GM21423 (cell line): ENCODE results near the gene GMDS.

Experiments
- ATAC-seq: cut with Tn5 transposase; IDR thresholded peaks from one replicate; pipeline ENCODE4 v1.9.1; 2021; ENCODE audit warnings: mild to moderate bottlenecking, moderate library complexity; ENCODE audit not compliant: unreplicated experiment

The GMDS gene

GRCh38 chr6:1911474-1911873 is 333.9 kb downstream of the GMDS start:
- ATAC-seq = no peak

- no peak for ATAC-seq
Measured at GRCh38 chr6:1910621-1911407, 334.6 kb downstream of the GMDS start.

- no peak for ATAC-seq
Measured at GRCh38 chr6:1908784-1909183, 336.6 kb downstream of the GMDS start.

- ATAC-seq = no peak
Measured at GRCh38 chr6:1906609-1907008, 338.8 kb downstream of the GMDS start.

GRCh38 chr6:1906014-1906413 is 339.4 kb downstream of the GMDS start:
- ATAC-seq = no peak

DNA sequence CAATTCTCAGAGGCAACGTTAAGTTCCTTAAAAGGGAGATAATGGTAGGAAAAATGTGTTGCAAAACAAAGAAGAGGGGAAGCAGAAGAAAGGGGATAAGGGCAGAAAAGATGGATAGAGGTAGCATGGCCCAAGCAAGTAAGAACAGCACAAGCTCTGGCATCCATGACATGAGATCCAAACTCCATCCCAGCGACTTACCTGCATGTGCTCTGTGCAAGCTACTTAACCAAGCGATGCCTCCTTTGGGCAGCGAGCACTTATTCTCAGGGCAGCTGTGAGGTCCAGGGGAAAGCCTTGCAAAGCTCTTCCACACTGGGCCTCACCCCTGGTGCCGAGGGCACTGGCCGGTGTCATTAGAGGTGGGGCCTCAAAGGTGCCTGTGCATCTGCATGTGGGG is 340.5 kb downstream of the GMDS start:
- no peak for ATAC-seq

DNA sequence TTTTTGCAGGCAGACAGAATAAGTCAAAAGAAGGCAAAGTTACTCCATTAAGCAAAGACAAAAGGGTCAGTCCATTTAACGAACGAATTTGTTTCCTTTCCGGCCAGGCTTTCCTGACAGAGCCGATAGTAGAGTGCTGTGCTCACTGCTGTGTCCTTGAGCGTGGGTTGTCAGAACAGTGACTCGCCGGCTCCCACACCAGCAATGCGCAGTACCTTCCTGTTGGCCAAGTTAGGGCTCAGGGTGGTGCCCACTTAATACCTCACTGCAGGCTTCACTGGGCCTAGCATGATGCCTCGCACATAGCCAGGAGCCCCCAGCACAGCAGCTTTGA is 341.0 kb downstream of the GMDS start:
- ATAC-seq = no peak

DNA sequence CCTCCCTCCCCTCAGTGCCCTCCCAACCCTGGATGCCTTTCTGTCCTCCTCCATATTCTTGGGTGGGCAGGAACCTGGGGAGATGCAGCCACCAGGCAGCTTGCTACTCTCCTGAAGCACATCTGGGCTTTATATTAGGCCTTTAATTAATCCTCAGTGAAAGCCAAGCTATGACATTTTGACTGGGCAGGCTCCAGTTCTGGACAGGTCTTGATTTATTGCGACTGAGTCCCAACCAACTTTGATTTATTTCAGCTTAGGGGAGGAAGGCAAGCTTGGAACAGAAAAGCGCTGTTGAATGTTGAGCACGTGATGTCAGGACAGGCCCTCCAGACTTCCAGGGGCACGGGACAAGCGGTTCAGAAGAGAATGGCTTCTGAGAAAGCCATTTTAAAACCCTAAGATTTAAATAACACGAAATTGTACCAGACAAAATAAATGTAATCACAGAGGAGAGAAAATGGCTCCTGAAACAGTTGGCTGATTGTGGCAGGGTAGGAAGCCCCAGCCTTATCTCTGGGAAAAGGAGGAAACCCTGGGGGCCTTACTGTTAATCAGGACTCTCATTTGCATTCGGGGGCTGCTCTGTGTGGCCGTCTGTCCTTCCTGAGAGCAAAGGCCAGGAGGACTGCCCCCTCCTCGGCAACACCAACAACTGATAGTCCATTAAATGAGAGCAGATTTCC is 341.5 kb downstream of the GMDS start:
- ATAC-seq = no peak

DNA sequence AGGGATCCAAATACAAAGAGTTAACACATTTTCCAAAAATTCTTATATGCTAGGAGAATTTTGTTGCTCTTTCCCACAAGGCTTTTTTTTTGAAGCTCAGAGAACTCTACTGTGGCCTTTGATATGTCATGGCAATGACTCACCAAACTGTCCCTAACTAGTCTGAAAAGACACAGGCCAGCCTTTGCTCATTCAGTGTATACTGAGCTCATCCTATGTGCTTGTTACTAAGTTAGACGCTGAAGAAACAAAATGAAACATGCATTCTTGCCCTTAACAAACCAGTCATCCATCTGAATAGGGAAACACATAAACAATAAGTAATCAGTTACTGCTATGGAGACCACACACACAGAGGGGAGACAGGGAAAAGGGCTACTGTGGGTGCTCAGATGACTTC is 343.8 kb downstream of the GMDS start:
- ATAC-seq = no peak

DNA sequence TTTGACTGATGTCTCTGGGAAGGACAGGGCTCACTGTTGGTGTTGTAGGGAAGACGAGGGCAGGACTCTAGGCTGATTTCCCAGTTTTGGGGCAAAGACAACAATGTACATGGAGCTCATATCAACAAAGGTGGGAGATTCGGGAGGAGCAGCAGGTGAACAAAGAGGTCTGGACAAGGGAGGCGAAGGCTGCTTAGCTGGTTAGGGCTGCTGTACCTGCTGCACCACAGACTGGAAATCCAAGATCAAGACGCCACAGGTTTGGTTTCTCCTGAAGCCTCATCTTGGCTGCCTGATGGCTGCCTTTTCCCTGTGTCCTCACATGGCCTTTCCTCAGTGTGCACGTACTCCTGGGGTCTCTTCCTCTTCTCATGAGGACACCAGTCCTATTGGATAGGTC is 348.5 kb downstream of the GMDS start:
- no peak for ATAC-seq

DNA sequence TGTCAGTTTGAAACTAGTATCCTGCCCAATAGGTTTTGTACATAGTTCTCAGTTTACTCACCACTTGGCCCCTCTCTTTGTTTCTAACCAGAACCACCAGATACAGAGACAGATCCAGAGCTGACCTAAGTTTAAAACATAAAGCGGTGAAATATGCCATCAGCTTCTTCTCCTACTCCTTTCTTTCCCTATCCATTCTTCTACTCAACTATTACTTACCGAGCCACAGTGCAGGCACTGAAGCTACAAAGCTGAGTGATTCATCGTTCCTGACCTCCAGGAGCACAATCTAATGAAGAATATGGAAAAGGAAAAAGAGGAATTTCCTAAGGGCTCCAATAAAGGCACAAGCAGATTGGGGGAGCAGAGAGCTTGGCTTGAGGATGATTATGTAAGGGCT is 349.7 kb downstream of the GMDS start:
- ATAC-seq = no peak

- ATAC-seq = no peak
Measured at GRCh38 chr6:1894954-1895353, 350.5 kb downstream of the GMDS start.

GRCh38 chr6:1893470-1894130 is 351.8 kb downstream of the GMDS start:
- no peak for ATAC-seq

GRCh38 chr6:1892716-1893115 is 352.7 kb downstream of the GMDS start:
- no peak for ATAC-seq

- no peak for ATAC-seq
Measured at GRCh38 chr6:1890987-1891386, 354.4 kb downstream of the GMDS start.

DNA sequence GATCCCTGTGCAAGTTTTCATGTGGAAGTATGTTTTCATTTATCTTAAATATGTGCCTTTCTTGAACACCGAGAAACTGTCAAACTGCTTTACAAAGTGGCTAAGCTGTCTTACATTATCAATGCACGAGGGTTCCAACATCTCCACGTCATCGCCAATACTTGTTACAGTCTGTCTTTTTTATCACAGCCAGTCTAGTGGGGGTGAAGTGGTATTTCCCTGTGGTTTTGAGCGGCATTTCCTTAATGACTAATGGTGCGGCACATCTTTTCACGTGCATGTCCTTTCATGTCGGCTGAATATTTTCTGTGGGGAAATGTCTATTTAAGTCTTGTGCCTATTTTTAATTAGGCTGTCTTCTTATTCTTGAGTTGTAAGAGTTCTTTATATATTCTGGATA is 355.3 kb downstream of the GMDS start:
- ATAC-seq = no peak

DNA sequence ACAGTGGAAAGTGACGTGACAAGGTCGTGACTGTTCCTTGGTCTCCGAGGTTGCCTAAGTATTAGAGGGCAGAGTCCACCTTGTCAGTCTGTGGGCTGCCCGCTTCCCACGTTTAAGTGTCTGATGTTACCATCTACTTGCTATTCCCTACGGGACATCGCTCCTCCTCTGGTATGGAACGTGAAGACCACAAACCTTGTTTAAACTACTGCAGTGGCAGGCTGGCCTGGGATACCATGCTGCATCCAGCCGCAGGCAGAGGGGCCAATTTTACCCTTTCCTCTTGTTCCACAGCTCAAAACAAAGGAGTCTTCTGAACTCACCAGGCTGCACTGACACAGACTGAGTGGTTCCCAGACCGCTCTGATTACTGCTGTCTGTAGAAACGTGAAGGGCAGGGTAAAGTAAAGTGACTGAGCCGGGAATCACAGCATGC is 359.8 kb downstream of the GMDS start:
- ATAC-seq = no peak

DNA sequence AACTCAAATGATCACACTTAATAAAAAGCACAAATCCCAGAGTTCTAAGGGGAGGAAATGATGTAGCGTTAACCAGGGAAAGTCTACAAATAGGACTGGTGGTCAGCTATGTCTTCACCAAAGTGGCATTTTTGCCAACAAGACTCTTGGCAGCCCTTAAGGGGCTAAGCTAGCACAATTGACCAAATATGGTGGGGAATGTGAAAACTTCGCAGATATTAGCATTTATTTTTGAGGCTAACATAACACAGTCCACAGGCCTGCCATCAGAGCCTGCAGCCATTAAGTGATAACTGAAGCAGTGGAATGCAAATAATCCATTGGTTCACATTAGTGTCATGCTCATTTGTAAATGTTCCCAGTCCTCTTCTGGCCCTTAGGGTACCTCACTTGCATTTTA is 361.1 kb downstream of the GMDS start:
- no peak for ATAC-seq

DNA sequence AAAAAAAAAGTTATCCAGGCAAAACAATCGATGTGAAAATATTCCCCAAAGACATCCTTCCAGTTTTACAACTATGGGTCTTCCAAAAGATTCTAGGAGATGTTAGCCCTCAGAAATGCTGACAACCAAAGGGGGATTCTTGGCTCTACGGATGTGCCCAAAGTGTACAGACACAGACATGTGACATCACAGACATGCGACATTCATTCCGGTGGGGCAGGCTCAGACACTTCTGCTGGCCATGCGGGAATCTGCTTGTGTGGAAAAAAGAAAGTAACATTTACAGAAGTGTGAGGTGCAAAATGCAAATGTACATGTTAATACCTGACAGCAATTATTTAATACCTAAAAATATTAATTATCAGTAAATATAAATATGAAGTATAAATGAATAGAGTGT is 367.1 kb downstream of the GMDS start:
- no peak for ATAC-seq

- no peak for ATAC-seq
Measured at GRCh38 chr6:1873781-1874180, 371.6 kb downstream of the GMDS start.

DNA sequence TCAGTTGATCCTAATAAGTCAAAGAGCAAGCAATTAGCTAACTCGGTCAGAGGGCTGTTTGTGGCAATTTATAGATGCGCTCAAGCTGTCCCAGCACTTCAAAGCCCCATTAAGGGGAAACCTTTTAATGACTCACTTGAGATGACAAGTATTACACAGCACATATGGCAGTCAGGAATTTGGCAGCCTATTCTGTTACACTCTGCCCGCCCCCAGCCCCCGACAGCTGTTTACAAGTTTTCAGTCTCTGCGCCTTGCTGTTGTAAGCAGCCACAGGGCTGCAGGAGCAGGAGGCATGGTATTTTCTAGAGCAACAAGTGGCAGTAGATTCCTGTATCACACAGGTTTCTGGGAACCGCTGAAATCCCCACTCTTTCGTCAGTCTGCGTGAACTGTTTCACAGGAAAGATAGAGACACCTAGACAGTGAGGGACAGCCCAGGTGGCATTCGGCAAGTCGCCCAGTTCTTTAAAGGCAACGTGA is 372.7 kb downstream of the GMDS start:
- ATAC-seq = no peak

GRCh38 chr6:1871724-1872315 is 373.6 kb downstream of the GMDS start:
- no peak for ATAC-seq
